ENCODE data around the gene SERP1. TPM values are rescaled to one million over a fixed set of nuclear protein-coding genes. Genes with fewer than 3 reads are reported as not detected.

The SERP1 gene
- total RNA-seq, 1 donor from 2014 or later: 255 TPM

DNA sequence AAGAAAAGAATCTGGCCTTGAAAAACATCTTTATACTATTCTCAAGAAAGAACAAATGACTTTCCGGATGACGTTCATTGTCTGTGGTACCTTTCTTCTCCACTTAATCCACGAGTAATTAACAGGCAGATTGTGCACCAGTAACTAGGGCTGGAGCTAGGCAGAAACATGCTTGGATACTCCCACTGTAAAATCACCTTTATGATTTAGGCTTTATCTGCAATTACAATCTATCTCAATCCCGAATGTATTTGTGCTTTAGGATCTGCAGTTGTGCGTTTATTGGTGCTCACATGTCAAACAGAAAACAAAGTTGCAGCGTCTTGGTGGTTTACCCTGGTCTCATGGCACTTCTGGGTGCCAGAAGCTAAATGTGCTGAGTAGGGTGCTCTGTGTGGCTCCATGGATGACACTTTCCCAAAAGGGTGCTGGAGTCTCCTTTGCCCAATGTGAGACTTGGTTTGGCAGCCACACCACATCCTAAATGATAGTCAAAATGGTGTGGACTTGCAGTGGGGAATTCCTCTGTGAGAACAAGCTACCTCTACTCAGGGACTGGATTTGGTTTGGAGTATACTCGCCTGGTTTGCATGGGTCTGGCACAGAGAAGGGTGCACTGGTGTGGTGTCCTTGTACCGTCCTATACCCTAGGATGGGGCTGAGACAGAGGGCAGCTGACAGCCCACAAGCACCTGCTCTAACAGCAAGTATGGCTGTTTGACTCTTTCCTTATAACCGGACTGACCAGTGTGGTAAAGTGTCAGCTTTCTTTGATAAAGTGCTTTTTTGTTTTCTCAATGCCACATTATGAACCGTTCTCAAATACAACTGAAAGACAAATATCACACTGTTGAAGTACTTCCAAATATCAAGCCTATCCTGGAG lies 7.7 kb downstream of the SERP1 start:
- Histone ChIP-seq H3K36me3 (ENCODE audit: control insufficient read depth, insufficient read depth, low read length) (no peaks in the 10 kb centered on the region), H3K4me3 (ENCODE audit: low read depth, low read length) (no peak overlapping the region), H3K27me3 (ENCODE audit: control insufficient read depth, insufficient read depth, low read length) (no peaks in the 10 kb centered on the region)
- FAIRE-seq: no peak
- DNase-seq (ENCODE audit: low read depth): no peak
- TF ChIP-seq, protein P1, sequence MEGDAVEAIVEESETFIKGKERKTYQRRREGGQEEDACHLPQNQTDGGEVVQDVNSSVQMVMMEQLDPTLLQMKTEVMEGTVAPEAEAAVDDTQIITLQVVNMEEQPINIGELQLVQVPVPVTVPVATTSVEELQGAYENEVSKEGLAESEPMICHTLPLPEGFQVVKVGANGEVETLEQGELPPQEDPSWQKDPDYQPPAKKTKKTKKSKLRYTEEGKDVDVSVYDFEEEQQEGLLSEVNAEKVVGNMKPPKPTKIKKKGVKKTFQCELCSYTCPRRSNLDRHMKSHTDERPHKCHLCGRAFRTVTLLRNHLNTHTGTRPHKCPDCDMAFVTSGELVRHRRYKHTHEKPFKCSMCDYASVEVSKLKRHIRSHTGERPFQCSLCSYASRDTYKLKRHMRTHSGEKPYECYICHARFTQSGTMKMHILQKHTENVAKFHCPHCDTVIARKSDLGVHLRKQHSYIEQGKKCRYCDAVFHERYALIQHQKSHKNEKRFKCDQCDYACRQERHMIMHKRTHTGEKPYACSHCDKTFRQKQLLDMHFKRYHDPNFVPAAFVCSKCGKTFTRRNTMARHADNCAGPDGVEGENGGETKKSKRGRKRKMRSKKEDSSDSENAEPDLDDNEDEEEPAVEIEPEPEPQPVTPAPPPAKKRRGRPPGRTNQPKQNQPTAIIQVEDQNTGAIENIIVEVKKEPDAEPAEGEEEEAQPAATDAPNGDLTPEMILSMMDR (IDR thresholded peaks at IDR 0.05; ENCODE audit: insufficient read depth, low read length, severe bottlenecking): no peak

DNA sequence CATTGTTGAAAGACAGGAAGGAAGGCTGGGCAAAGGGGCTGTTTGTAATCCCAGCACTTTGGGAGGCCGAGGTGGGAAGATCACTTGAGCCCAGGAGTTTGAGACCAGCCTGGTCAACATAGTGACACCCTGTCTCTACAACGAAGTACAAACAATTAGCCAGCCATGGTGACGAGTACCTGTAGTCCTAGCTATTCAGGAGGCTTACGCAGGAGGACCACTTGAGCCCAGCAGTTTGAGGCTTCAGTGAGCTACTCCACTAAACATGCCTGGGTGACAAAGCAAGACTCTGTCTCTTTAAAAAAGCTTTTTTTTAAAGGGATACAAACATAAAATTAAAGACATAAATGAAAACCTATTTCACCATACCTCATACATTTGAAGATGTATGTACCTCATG lies 11.1 kb downstream of the SERP1 start:
- no peak overlapping the region for H3K4me3 ChIP-seq (ENCODE audit: low read depth, low read length)
- DNase-seq (ENCODE audit: low read depth) (no peak), FAIRE-seq (no peak)
- no peaks in the 10 kb centered on the region for H3K36me3 ChIP-seq (ENCODE audit: control insufficient read depth, insufficient read depth, low read length)
- no peaks in the 10 kb centered on the region for H3K27me3 ChIP-seq (ENCODE audit: control insufficient read depth, insufficient read depth, low read length)
- TF ChIP-seq, protein P1 (IDR thresholded peaks at IDR 0.05; ENCODE audit: insufficient read depth, low read length, severe bottlenecking): no peak

DNA sequence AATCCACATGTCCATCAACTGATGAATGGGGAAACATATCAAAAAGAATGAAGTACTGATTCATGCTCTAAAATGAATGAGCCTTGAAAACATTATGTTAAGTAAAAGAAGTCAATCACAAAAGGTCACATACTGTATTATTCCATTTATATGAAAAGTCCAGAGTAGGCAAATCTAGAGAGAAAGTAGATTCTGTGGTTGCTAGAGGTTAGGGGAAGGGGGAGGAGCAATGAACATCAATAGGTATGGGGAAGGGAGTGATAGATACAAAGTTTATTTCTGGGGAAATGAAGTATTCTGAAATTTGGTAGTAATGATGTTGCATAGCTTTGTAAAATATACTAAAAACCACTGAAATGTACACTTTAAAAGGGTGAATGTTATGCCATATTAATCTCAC lies 14.5 kb downstream of the SERP1 start:
- Histone ChIP-seq H3K4me3 (ENCODE audit: low read depth, low read length) (no peak overlapping the region), H3K27me3 (ENCODE audit: control insufficient read depth, insufficient read depth, low read length) (no peaks in the 10 kb centered on the region), H3K36me3 (ENCODE audit: control insufficient read depth, insufficient read depth, low read length) (no peaks in the 10 kb centered on the region)
- FAIRE-seq (no peak), DNase-seq (ENCODE audit: low read depth) (no peak)
- TF ChIP-seq, protein P1 (IDR thresholded peaks at IDR 0.05; ENCODE audit: insufficient read depth, low read length, severe bottlenecking): no peak

DNA sequence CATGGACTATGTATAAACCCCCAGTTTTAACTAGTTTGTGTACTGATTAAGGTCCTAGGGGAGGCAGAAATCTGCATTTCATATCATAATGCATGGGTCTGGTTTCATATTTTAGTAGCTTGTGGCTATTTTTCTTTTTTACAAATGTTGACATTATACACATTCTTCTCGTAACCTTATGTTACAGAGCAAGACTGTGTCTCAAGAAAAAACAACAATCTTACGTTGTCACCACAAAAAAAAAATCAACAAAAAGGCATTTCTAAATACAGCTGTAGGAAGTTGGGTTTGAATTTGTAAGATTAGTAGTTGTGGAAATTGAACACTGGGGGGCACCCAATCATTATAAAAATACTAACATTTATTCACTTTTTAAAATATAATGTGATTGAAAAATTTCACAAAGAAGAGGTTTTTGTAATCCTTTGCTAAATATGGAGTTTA lies 17.9 kb downstream of the SERP1 start:
- DNase-seq (ENCODE audit: low read depth) (peak; percentile 25), FAIRE-seq (no peak)
- H3K36me3 ChIP-seq (ENCODE audit: control insufficient read depth, insufficient read depth, low read length): no peaks in the 10 kb centered on the region
- H3K27me3 ChIP-seq (ENCODE audit: control insufficient read depth, insufficient read depth, low read length): no peaks in the 10 kb centered on the region
- no peak overlapping the region for H3K4me3 ChIP-seq (ENCODE audit: low read depth, low read length)
- TF ChIP-seq, protein P1 (IDR thresholded peaks at IDR 0.05; ENCODE audit: insufficient read depth, low read length, severe bottlenecking): no peak

DNA sequence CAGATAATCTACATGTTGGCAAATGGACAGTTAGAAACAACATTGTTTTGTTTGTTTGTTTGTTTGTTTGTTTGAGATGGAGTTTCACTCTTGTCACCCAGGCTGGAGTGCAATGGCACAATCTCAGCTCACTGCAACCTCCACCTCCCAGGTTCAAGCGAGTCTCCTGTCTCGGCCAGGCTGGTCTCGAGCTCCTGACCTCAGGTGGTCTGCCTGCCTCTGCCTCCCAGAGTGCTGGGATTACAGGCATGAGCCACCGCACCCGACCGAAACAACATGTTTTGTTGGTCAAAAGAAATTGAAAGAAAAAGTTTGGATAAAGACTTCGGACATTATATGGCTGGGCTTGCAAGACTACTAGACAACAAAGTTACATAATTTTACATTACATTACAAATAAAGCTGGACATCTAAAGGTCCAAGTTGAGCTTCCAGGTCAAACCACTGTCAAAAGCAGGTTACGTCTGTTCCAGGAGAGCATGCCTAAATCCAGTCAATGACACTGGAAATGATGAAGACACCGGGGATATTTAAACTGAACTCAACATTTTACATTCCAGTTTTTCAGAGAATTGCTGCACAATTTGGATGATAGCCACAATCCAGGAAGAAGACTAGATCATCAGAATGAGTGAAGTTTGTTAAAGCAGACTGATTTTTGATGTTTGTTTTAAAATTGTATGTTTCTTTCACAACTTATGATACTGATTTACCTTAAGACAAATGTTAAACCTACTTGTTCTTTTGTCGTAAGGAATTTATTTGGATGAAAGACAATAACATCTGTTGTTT lies 18.6 kb downstream of the SERP1 start:
- Histone ChIP-seq H3K4me3 (ENCODE audit: low read depth, low read length) (no peak overlapping the region), H3K36me3 (ENCODE audit: control insufficient read depth, insufficient read depth, low read length) (no peaks in the 10 kb centered on the region), H3K27me3 (ENCODE audit: control insufficient read depth, insufficient read depth, low read length) (no peaks in the 10 kb centered on the region)
- DNase-seq (ENCODE audit: low read depth): no peak
- TF ChIP-seq, protein P1 (IDR thresholded peaks at IDR 0.05; ENCODE audit: insufficient read depth, low read length, severe bottlenecking): no peak
- no peak for FAIRE-seq
